Gastroesophageal sphincter (tissue), 4 donors: Measurements from ENCODE around the gene DCBLD1. TPM values are rescaled to one million over a fixed set of nuclear protein-coding genes. Genes with fewer than 3 reads are reported as not detected.

Source experiments
- ATAC-seq: fragments of 150-250 bp; one replicate; pipeline ENCODE4 v1.9.1; 2016; ENCODE audit warnings: mild to moderate bottlenecking, moderate library complexity
- H3K27ac ChIP-seq, 4 donors: fragments of 200-600 bp; sonication (generic) in 3 of 4; 1 replicate in 3 of 4; 2 replicates in 1 of 4; pipeline ENCODE4 v1.5.1; 2016 to 2019
- H3K27me3 ChIP-seq: fragments of 200-600 bp; sonication (generic); one replicate; pipeline ENCODE4 v1.5.1; 2019
- H3K36me3 ChIP-seq, 2 donors: fragments of 200-600 bp; sonication (generic); one replicate each; pipeline ENCODE4 v1.5.1; 2019; ENCODE audit warnings: control low read depth in 1 of 2
- H3K4me1 ChIP-seq, 3 donors: fragments of 200-600 bp; sonication (generic); 1 replicate in 2 of 3; 2 replicates in 1 of 3; pipeline ENCODE4 v1.5.1; 2016 to 2019; ENCODE audit warnings: control low read depth in 2 of 3
- H3K4me3 ChIP-seq, 2 donors: fragments of 200-600 bp; sonication (generic); one replicate each; pipeline ENCODE4 v1.5.1; 2019; ENCODE audit warnings: mild to moderate bottlenecking in 1 of 2, moderate library complexity in 1 of 2
- H3K9me3 ChIP-seq, 3 donors: fragments of 200-600 bp; sonication (generic); one replicate each; pipeline ENCODE4 v1.5.1; 2017 to 2019; ENCODE audit warnings: control low read depth in 2 of 3
- EP300 ChIP-seq: sonication (generic); formaldehyde crosslinking; IDR thresholded peaks from one replicate; pipeline ENCODE4 v1.6.1; 2017; ENCODE audit warnings: antibody characterized with exemption, mild to moderate bottlenecking
- POLR2A ChIP-seq, 2 donors: fragments of 450-650 bp; IDR thresholded peaks; one replicate each; pipeline ENCODE4 v1.6.1; 2017; ENCODE audit warnings: antibody characterized with exemption in 2 of 2, mild to moderate bottlenecking in 2 of 2, moderate library complexity in 1 of 2
- POLR2AphosphoS5 ChIP-seq: sonication (generic); formaldehyde crosslinking; IDR thresholded peaks from one replicate; pipeline ENCODE4 v1.6.1; 2017; ENCODE audit warnings: antibody characterized with exemption
- WGBS, 2 donors: methylation state at CpG; one replicate each; pipeline ENCODE4 v1.1.5; 2018; ENCODE audit warnings: low coverage in 1 of 2; 5-methylcytosine and 5-hydroxymethylcytosine counted together
- total RNA-seq, 4 donors: library from RNA; depleted of rRNA; stranded (reverse); fragments of >200 nt; gene quantifications; one replicate each; pipeline ENCODE4 v1.1.0, GENCODE V29; 2016
- TF ChIP-seq, protein P1 (sequence below), 4 experiments: fragments of 200-600 bp in 2 of 4; fragments of 450-650 bp in 2 of 4; sonication (generic) in 1 of 4; IDR thresholded peaks; one replicate each; pipeline ENCODE4 v1.5.1; 2017 to 2019; ENCODE audit warnings: antibody characterized with exemption in 4 of 4, mild to moderate bottlenecking in 2 of 4, moderate library complexity in 2 of 4

The DCBLD1 gene
- total RNA-seq, 4 donors from 2014 or later, result 5.0 to 10.9 (median 8.3) TPM

GRCh38 chr6:117501722-117502121, 19.2 kb downstream of the DCBLD1 start:
- Histone ChIP-seq H3K36me3 (peaks cover 0 to 13% of the 10 kb centered on the region in 2 donors), H3K4me1 (peaks cover 4 to 25% (median 5%) of the 10 kb centered on the region in 3 donors), H3K4me3 (no peak overlapping the region), H3K27me3 (no peaks in the 10 kb centered on the region), H3K9me3 (no peaks in the 10 kb centered on the region), H3K27ac (no peak overlapping the region)
- ATAC-seq, result no peak
- TF ChIP-seq, protein P1, sequence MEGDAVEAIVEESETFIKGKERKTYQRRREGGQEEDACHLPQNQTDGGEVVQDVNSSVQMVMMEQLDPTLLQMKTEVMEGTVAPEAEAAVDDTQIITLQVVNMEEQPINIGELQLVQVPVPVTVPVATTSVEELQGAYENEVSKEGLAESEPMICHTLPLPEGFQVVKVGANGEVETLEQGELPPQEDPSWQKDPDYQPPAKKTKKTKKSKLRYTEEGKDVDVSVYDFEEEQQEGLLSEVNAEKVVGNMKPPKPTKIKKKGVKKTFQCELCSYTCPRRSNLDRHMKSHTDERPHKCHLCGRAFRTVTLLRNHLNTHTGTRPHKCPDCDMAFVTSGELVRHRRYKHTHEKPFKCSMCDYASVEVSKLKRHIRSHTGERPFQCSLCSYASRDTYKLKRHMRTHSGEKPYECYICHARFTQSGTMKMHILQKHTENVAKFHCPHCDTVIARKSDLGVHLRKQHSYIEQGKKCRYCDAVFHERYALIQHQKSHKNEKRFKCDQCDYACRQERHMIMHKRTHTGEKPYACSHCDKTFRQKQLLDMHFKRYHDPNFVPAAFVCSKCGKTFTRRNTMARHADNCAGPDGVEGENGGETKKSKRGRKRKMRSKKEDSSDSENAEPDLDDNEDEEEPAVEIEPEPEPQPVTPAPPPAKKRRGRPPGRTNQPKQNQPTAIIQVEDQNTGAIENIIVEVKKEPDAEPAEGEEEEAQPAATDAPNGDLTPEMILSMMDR (IDR thresholded peaks at IDR 0.05), result no peak
- TF ChIP-seq POLR2AphosphoS5, result no peak
- no peak for TF ChIP-seq EP300
- TF ChIP-seq POLR2A (IDR thresholded peaks at IDR 0.05), result no peak
- WGBS, 2 donors, result 50 to 63% methylated on average over 2 of the region's 2 CpGs

DNA sequence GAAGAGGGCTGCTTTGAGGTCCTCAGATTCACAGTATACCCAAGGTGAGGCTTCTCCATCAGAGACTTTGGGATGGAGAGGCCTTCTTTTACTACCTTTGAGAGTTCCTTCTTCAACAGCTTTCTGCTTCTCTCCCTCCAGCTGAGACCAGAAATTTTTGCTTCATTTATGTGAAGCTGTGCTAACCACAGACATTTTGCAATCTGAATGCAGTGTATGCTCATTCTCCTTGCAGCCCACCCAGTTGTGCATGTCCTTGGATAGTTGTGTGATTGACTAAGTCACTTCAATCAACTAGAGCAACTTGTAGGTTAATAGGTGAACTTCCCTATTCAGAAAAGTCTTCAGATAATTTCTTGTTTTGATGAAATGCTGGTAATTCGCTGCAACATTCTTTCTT, 20.1 kb downstream of the DCBLD1 start:
- Histone ChIP-seq H3K4me3 (no peak overlapping the region), H3K4me1 (peaks cover 4 to 32% (median 6%) of the 10 kb centered on the region in 3 donors), H3K9me3 (no peaks in the 10 kb centered on the region), H3K27me3 (no peaks in the 10 kb centered on the region), H3K27ac (no peak overlapping the region), H3K36me3 (peaks cover 0 to 13% of the 10 kb centered on the region in 2 donors)
- TF ChIP-seq POLR2AphosphoS5 (no peak), EP300 (no peak), POLR2A (IDR thresholded peaks at IDR 0.05) (no peak)
- TF ChIP-seq, protein P1 (IDR thresholded peaks at IDR 0.05), result no peak
- ATAC-seq, result no peak
- 100% methylated on average over 1 of the region's 1 CpG; no CpG with 5 or more reads in 1 of the 2 donors for WGBS, 2 donors

DNA sequence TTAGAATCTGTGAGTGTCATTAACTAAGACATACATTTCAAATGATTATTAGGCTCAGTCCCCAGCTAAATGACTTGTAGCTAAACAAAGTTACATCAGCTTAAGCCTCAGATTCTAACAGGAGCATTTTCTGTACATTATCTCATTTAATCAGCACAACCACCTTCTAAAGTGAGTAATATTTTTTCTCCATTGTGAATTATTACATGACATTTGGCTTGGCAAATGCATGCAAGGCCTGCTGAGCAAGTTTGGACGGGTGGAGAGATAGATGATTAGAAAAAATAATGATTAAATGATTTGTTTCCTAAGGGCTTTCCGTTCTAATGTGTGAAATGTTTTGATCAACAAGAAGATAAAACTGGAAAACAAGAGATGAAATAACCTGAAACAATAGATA, 20.7 kb downstream of the DCBLD1 start:
- ATAC-seq, result no peak
- H3K27ac ChIP-seq, result no peak overlapping the region
- H3K4me1 ChIP-seq, result peaks cover 4 to 30% (median 6%) of the 10 kb centered on the region in 3 donors
- TF ChIP-seq, protein P1 (IDR thresholded peaks at IDR 0.05), result no peak
- TF ChIP-seq POLR2AphosphoS5, result no peak
- no peak for TF ChIP-seq EP300
- H3K4me3 ChIP-seq, result no peak overlapping the region
- H3K9me3 ChIP-seq, result no peaks in the 10 kb centered on the region
- 45 to 63% methylated on average over 2 of the region's 2 CpGs for WGBS, 2 donors
- peaks cover 0 to 13% of the 10 kb centered on the region in 2 donors for H3K36me3 ChIP-seq
- H3K27me3 ChIP-seq, result no peaks in the 10 kb centered on the region

DNA sequence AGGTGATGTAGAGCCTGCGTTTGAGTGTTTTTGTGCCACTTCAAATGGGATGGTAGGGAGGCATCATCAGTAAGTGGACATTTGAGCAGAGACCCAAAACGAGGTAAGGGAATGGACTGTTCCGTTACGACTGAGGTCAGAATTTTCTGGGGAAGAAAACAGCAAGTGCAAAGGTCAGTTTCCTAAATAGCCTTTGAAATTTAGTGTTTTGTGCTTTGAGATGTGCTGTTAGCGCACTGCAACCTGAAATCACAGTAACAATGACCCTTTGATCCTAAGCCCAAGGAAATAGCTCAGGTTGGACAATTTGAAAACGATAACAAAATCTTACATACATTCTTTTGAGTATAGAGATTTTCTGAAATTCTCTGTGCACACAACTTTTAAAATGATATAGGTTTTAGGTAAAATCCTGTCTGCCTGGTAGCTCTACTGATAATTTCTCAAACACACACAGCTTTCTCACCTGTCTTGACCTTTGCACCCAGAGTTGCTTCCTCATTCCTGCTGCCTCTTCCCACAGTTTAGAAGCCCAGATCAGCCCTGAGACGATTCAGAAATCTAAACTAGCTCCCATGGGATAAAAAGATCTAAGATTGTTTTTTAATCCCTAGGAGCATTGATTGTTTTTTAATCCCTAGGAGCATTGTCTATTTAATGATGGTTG, 22.1 kb downstream of the DCBLD1 start:
- Histone ChIP-seq H3K9me3 (no peaks in the 10 kb centered on the region), H3K36me3 (peaks cover 0 to 13% of the 10 kb centered on the region in 2 donors), H3K27ac (no peak overlapping the region), H3K4me3 (no peak overlapping the region), H3K27me3 (no peaks in the 10 kb centered on the region), H3K4me1 (peaks cover 2 to 23% (median 6%) of the 10 kb centered on the region in 3 donors)
- TF ChIP-seq POLR2AphosphoS5 (no peak), POLR2A (IDR thresholded peaks at IDR 0.05) (no peak), EP300 (no peak)
- TF ChIP-seq, protein P1 (IDR thresholded peaks at IDR 0.05), result no peak
- no peak for ATAC-seq
- WGBS, 2 donors, result 83 to 86% methylated on average over 5 to 7 of the region's 7 CpGs

GRCh38 chr6:117505311-117505710, 22.8 kb downstream of the DCBLD1 start:
- WGBS, 2 donors, result 71 to 76% methylated on average over 2 to 4 of the region's 4 CpGs
- H3K27ac ChIP-seq, result no peak overlapping the region
- no peak for ATAC-seq

More at GRCh38 chr6:117505311-117505710, 22.8 kb downstream of the DCBLD1 start:
- H3K27me3 ChIP-seq, result no peaks in the 10 kb centered on the region
- peaks cover 0 to 13% of the 10 kb centered on the region in 2 donors for H3K36me3 ChIP-seq
- TF ChIP-seq POLR2A (IDR thresholded peaks at IDR 0.05) (no peak), EP300 (no peak), POLR2AphosphoS5 (no peak)
- TF ChIP-seq, protein P1 (IDR thresholded peaks at IDR 0.05), result no peak
- H3K4me3 ChIP-seq, result no peak overlapping the region
- H3K9me3 ChIP-seq, result no peaks in the 10 kb centered on the region
- peaks cover 2 to 23% (median 6%) of the 10 kb centered on the region in 3 donors for H3K4me1 ChIP-seq
